ENCODE measurements around the gene IL12RB2.

The IL12RB2 gene

DNA sequence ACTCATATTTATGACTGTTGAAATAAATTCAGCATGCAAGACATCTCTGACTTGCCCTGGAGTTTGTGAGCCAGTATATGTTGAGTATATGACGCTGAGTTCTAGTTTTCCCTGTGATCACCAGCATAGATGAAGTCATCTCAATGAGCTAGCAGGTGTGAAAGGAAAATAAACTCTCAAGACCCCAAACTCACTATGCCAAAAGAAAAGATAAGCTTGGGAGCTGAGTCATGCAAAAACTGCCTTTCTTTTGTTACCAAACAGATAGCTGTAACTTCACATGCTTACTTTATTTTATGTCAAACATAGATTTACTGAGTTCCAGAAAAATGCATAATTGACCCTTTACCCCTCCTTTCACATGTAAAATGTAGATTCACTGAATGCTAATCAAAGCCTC lies 69.6 kb downstream of the IL12RB2 start:
- Histone ChIP-seq H3K4me1 (ENCODE audit: insufficient read depth, low read length, severe bottlenecking) (no peaks in the 10 kb centered on the region), H3K27me3 (ENCODE audit: insufficient read depth, low read length) (no peaks in the 10 kb centered on the region), H3F3A (ENCODE audit: insufficient read depth, low read length) (no peaks in the 10 kb centered on the region), H4K20me1 (ENCODE audit: insufficient read depth, low read length) (no peaks in the 10 kb centered on the region), H3K9me2 (ENCODE audit: low read depth, low read length) (no peaks in the 10 kb centered on the region), H3K9me3 (ENCODE audit: low read length) (no peaks in the 10 kb centered on the region), H3K36me3 (ENCODE audit: insufficient read depth, low read length) (no peaks in the 10 kb centered on the region), H3K4me2 (ENCODE audit: low read length) (no peak overlapping the region), H2AFZ (ENCODE audit: low read length) (no peak overlapping the region), H3K4me3 (ENCODE audit: low read depth, low read length, poor library complexity, severe bottlenecking) (no peak overlapping the region), H3K79me2 (ENCODE audit: insufficient read depth, low read length) (no peaks in the 10 kb centered on the region), H3K27ac (ENCODE audit: low read depth, low read length, poor library complexity, severe bottlenecking) (no peak overlapping the region), H3K9ac (ENCODE audit: low read length) (no peak overlapping the region)
- TF ChIP-seq EZH2 (IDR thresholded peaks at IDR 0.05; ENCODE audit: borderline replicate concordance, low read length), result no peak

DNA sequence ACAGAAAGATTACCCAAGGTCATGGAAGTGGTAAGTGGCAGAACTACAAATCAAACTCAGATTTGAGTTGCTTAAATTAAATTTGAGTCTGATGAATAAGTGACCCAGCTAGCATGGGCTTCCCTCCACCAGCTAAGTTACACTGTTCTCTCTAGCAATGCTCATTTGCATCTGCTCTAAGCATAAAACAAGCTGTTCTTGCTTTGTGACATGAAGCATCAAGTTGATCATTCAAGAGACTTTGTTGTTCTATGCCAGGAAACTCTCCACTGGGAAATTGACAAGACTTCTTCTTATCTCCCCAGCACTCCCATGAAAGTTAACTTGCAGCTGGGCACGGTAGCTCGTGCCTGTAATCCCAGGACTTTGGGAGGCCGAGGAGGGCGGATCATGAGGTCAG lies 73.5 kb downstream of the IL12RB2 start:
- H3K9ac ChIP-seq (ENCODE audit: low read length), result no peak overlapping the region
- no peaks in the 10 kb centered on the region for H3K9me2 ChIP-seq (ENCODE audit: low read depth, low read length)
- H2AFZ ChIP-seq (ENCODE audit: low read length), result no peak overlapping the region
- H3F3A ChIP-seq (ENCODE audit: insufficient read depth, low read length), result no peaks in the 10 kb centered on the region
- H3K27ac ChIP-seq (ENCODE audit: low read depth, low read length, poor library complexity, severe bottlenecking), result no peak overlapping the region
- no peaks in the 10 kb centered on the region for H3K79me2 ChIP-seq (ENCODE audit: insufficient read depth, low read length)
- peaks cover 10% of the 10 kb centered on the region for H3K9me3 ChIP-seq (ENCODE audit: low read length)
- H4K20me1 ChIP-seq (ENCODE audit: insufficient read depth, low read length), result no peaks in the 10 kb centered on the region
- 0 out of 2 replicates have a peak, but pooled peaks cover 8% of the 10 kb centered on the region for H3K36me3 ChIP-seq (ENCODE audit: insufficient read depth, low read length)
- TF ChIP-seq, protein P1, sequence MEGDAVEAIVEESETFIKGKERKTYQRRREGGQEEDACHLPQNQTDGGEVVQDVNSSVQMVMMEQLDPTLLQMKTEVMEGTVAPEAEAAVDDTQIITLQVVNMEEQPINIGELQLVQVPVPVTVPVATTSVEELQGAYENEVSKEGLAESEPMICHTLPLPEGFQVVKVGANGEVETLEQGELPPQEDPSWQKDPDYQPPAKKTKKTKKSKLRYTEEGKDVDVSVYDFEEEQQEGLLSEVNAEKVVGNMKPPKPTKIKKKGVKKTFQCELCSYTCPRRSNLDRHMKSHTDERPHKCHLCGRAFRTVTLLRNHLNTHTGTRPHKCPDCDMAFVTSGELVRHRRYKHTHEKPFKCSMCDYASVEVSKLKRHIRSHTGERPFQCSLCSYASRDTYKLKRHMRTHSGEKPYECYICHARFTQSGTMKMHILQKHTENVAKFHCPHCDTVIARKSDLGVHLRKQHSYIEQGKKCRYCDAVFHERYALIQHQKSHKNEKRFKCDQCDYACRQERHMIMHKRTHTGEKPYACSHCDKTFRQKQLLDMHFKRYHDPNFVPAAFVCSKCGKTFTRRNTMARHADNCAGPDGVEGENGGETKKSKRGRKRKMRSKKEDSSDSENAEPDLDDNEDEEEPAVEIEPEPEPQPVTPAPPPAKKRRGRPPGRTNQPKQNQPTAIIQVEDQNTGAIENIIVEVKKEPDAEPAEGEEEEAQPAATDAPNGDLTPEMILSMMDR (IDR thresholded peaks at IDR 0.05; ENCODE audit: low read length), result no peak
- no peak for TF ChIP-seq EZH2 (IDR thresholded peaks at IDR 0.05; ENCODE audit: borderline replicate concordance, low read length)
- H3K4me2 ChIP-seq (ENCODE audit: low read length), result no peak overlapping the region
- no peaks in the 10 kb centered on the region for H3K4me1 ChIP-seq (ENCODE audit: insufficient read depth, low read length, severe bottlenecking)
- no peaks in the 10 kb centered on the region for H3K27me3 ChIP-seq (ENCODE audit: insufficient read depth, low read length)
- H3K4me3 ChIP-seq (ENCODE audit: low read depth, low read length, poor library complexity, severe bottlenecking), result no peak overlapping the region

DNA sequence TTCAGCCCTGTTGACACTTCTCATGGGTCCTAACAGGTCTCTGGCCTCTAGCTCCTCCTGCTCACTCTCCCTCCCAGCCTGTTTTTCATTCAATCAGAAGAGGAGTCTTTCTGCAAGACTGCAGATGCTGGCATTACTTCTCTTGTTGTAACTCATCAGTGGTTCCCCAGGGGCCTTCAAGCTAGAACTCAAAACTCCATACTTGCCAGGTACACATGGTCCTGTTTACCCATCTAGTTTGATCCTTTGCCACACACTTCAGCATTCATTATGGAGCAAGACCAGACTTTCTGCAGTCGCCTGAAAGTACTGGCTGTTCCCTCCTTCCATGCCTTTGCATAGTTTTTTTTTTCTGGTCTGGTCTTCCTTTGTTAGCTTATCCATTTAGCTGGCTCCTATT lies 74.6 kb downstream of the IL12RB2 start:
- H3K9me2 ChIP-seq (ENCODE audit: low read depth, low read length), result no peaks in the 10 kb centered on the region
- H3F3A ChIP-seq (ENCODE audit: insufficient read depth, low read length), result no peaks in the 10 kb centered on the region
- TF ChIP-seq, protein P1 (IDR thresholded peaks at IDR 0.05; ENCODE audit: low read length), result no peak
- TF ChIP-seq EZH2 (IDR thresholded peaks at IDR 0.05; ENCODE audit: borderline replicate concordance, low read length), result no peak
- H2AFZ ChIP-seq (ENCODE audit: low read length), result no peak overlapping the region
- H3K27ac ChIP-seq (ENCODE audit: low read depth, low read length, poor library complexity, severe bottlenecking), result no peak overlapping the region
- no peaks in the 10 kb centered on the region for H4K20me1 ChIP-seq (ENCODE audit: insufficient read depth, low read length)
- H3K4me1 ChIP-seq (ENCODE audit: insufficient read depth, low read length, severe bottlenecking), result no peaks in the 10 kb centered on the region
- no peaks in the 10 kb centered on the region for H3K79me2 ChIP-seq (ENCODE audit: insufficient read depth, low read length)
- H3K4me3 ChIP-seq (ENCODE audit: low read depth, low read length, poor library complexity, severe bottlenecking), result no peak overlapping the region
- H3K9ac ChIP-seq (ENCODE audit: low read length), result no peak overlapping the region
- H3K4me2 ChIP-seq (ENCODE audit: low read length), result no peak overlapping the region
- H3K27me3 ChIP-seq (ENCODE audit: insufficient read depth, low read length), result no peaks in the 10 kb centered on the region
- H3K9me3 ChIP-seq (ENCODE audit: low read length), result peaks cover 10% of the 10 kb centered on the region
- peaks cover 8% of the 10 kb centered on the region; the same call in 1 of the 2 replicates for H3K36me3 ChIP-seq (ENCODE audit: insufficient read depth, low read length)

DNA sequence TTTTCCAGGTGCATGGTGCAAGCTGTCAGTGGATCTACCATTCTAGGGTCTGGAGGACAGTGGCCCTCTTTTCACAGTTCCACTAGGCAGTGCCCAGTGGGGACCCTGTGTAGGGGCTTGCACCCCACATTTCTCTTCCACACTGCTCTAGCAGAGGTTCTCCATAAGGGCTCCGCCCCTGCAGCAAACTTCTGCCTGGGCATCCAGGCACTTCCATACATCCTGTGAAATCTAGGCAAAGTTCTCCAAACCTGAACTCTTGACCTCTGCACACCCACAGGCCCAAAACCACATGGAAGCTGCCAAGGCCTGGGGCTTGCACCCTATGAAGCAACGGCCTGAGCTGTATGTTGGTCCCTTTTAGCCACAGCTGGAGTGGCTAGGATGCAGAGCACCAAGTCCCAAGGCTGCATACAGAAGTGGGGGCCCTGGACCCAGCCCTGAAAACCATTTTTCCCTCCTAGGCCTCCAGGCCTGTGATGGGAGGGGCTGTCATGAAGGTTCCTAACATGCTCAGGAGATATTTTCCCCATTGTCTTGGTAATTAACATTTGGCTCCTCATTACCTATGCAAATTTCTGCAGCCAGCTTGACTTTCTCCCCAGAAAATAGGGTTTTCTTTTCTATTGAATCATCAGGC lies 76.4 kb downstream of the IL12RB2 start:
- Histone ChIP-seq H3K79me2 (ENCODE audit: insufficient read depth, low read length) (no peaks in the 10 kb centered on the region), H3K4me1 (ENCODE audit: insufficient read depth, low read length, severe bottlenecking) (no peaks in the 10 kb centered on the region), H3F3A (ENCODE audit: insufficient read depth, low read length) (no peaks in the 10 kb centered on the region), H3K9ac (ENCODE audit: low read length) (no peak overlapping the region), H3K4me2 (ENCODE audit: low read length) (no peak overlapping the region), H3K9me2 (ENCODE audit: low read depth, low read length) (no peaks in the 10 kb centered on the region), H3K9me3 (ENCODE audit: low read length) (peaks cover 10% of the 10 kb centered on the region), H2AFZ (ENCODE audit: low read length) (no peak overlapping the region), H3K36me3 (ENCODE audit: insufficient read depth, low read length) (peaks cover 8% of the 10 kb centered on the region; the same call in 1 of the 2 replicates), H3K4me3 (ENCODE audit: low read depth, low read length, poor library complexity, severe bottlenecking) (no peak overlapping the region), H3K27me3 (ENCODE audit: insufficient read depth, low read length) (no peaks in the 10 kb centered on the region), H3K27ac (ENCODE audit: low read depth, low read length, poor library complexity, severe bottlenecking) (no peak overlapping the region), H4K20me1 (ENCODE audit: insufficient read depth, low read length) (no peaks in the 10 kb centered on the region)
- TF ChIP-seq, protein P1 (IDR thresholded peaks at IDR 0.05; ENCODE audit: low read length), result no peak
- no peak for TF ChIP-seq EZH2 (IDR thresholded peaks at IDR 0.05; ENCODE audit: borderline replicate concordance, low read length)
